BE2C (cell line): ENCODE measurements around the gene CHCHD6.

Source experiments
- DNase-seq: peaks from one replicate; pipeline ENCODE4 v3.0.0-alpha.2; 2020
- H3K27me3 ChIP-seq: fragments of 250-450 bp; sonication (Bioruptor Pico); 2 replicates; pipeline ENCODE4 v1.5.1; 2020; ENCODE audit warnings: mild to moderate bottlenecking
- H3K36me3 ChIP-seq: fragments of 250-450 bp; sonication (Bioruptor Pico); 2 replicates; pipeline ENCODE4 v1.5.1; 2020; ENCODE audit warnings: mild to moderate bottlenecking
- H3K4me1 ChIP-seq: fragments of 250-450 bp; sonication (Bioruptor Pico); 2 replicates; pipeline ENCODE4 v1.5.1; 2020
- H3K4me3 ChIP-seq: 2 replicates; pipeline ENCODE4 v1.5.1; 2011; ENCODE audit warnings: low read depth, low read length
- H3K9me3 ChIP-seq: fragments of 250-450 bp; sonication (Bioruptor Pico); 2 replicates; pipeline ENCODE4 v1.5.1; 2020
- TF ChIP-seq, protein P1 (sequence below): IDR thresholded peaks from 2 replicates; pipeline ENCODE4 v1.5.1; 2012; ENCODE audit warnings: mild to moderate bottlenecking, low read depth, low read length

The CHCHD6 gene

DNA sequence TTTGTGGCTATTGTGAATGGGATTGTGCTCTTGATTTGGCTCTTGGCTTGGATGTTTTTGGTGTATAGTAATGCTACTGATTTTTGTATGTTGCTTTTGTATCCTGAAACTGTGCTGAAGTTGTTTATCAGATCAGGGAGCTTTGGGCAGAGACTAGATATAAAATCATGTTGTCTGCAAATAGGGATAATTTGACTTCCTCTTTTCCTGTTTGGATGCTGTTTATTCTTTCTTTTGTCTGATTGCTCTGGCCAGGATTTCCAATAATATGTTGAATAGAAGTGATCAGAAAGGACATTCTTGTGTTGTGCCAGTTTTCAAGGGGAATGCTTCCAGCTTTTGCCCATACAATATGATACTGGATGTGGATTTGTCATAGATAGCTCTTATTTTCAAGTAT, 66.1 kb downstream of the CHCHD6 start:
- Histone ChIP-seq H3K27me3 (no peaks in the 10 kb centered on the region), H3K36me3 (no peaks in the 10 kb centered on the region), H3K4me1 (no peaks in the 10 kb centered on the region), H3K4me3 (no peak overlapping the region), H3K9me3 (no peaks in the 10 kb centered on the region)
- DNase-seq, result no peak
- TF ChIP-seq, protein P1, sequence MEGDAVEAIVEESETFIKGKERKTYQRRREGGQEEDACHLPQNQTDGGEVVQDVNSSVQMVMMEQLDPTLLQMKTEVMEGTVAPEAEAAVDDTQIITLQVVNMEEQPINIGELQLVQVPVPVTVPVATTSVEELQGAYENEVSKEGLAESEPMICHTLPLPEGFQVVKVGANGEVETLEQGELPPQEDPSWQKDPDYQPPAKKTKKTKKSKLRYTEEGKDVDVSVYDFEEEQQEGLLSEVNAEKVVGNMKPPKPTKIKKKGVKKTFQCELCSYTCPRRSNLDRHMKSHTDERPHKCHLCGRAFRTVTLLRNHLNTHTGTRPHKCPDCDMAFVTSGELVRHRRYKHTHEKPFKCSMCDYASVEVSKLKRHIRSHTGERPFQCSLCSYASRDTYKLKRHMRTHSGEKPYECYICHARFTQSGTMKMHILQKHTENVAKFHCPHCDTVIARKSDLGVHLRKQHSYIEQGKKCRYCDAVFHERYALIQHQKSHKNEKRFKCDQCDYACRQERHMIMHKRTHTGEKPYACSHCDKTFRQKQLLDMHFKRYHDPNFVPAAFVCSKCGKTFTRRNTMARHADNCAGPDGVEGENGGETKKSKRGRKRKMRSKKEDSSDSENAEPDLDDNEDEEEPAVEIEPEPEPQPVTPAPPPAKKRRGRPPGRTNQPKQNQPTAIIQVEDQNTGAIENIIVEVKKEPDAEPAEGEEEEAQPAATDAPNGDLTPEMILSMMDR, result no peak

DNA sequence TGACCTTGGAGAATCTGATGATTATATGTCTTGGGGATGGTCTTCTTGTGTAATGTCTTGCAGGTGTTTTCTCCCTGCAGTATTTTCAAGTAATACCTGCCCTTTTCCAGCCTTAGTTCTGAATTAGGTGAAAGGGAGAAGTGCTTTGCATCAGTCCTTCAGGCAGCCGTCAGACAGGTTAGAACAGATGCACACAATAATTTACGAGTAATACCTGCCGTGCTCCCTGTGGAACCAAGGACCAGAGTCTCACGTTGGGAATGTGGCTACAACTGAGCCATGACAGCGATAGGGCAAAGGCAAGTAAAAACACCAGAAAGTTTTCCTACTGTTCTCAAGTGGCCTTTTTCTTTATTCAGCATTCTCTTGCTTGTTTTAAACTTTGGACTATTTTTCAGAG, 69.1 kb downstream of the CHCHD6 start:
- H3K36me3 ChIP-seq, result no peaks in the 10 kb centered on the region
- no peaks in the 10 kb centered on the region for H3K27me3 ChIP-seq
- no peaks in the 10 kb centered on the region for H3K9me3 ChIP-seq
- no peak for DNase-seq
- TF ChIP-seq, protein P1, result no peak
- no peaks in the 10 kb centered on the region for H3K4me1 ChIP-seq
- H3K4me3 ChIP-seq, result no peak overlapping the region

DNA sequence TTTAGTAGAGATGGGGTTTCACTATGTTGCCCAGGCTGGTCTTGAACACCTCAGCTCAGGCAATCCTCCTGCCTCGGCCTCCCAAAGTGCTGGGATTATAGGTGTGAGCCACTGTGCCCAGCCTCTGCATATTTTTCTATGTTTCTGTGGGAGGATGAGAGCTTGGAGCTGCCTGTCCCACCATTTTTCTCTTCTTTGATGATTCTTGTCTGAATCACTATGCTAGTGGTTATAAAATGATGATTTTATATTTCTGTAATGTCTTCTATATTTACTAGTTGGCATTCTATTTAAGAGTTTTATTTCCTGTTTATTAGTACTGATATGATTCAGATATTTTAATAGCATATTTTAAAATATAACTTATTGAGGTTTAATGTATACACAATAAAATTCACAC, 69.7 kb downstream of the CHCHD6 start:
- Histone ChIP-seq H3K4me1 (no peaks in the 10 kb centered on the region), H3K9me3 (no peaks in the 10 kb centered on the region), H3K36me3 (no peaks in the 10 kb centered on the region), H3K4me3 (no peak overlapping the region), H3K27me3 (no peaks in the 10 kb centered on the region)
- DNase-seq, result no peak
- TF ChIP-seq, protein P1, result no peak

DNA sequence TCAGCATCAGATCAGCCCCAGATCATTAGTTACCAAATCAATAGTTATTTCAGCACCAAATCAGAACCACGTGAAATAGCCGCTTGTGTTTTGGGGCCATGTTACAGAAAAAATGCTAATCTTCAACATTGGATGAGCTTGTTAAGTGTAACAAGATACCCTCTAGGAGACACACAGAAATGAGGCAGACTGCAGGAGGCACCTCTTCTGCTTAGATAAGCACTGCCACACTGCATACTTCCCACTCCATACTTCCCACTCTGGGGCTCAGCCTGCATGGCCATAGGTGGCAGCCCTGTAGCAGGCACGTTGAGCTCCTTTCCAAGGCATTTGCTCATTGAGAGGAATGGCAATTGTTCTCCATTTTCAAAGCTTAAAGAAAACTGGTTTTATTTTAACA, 73.3 kb downstream of the CHCHD6 start:
- Histone ChIP-seq H3K9me3 (no peaks in the 10 kb centered on the region), H3K27me3 (no peaks in the 10 kb centered on the region), H3K4me3 (no peak overlapping the region), H3K4me1 (no peaks in the 10 kb centered on the region; the same call in 1 of the 2 replicates), H3K36me3 (no peaks in the 10 kb centered on the region)
- DNase-seq, result no peak
- TF ChIP-seq, protein P1, result no peak

DNA sequence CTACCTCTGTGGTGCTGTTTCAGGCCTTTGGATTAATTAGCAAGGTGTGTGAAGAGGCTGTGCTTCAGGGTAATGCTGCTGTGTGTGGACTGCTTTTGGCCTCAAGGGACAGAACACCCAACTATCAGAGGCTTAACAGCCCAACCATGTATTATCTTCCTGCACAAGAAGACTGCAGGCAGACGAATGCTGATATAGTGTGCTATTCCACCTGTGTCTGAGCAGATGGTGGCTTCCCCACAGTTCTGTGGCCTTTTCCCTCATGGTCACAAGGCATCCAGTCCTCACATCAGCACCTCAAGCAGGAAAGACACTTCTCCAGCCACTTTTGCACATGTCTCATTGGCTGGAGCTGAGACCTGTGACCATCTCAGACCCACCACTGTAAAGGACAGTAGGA, 76.6 kb downstream of the CHCHD6 start:
- no peaks in the 10 kb centered on the region for H3K36me3 ChIP-seq
- no peaks in the 10 kb centered on the region; the same call in 1 of the 2 replicates for H3K4me1 ChIP-seq
- no peaks in the 10 kb centered on the region for H3K9me3 ChIP-seq
- no peak overlapping the region for H3K4me3 ChIP-seq
- DNase-seq, result no peak
- TF ChIP-seq, protein P1, result no peak
- no peaks in the 10 kb centered on the region for H3K27me3 ChIP-seq

DNA sequence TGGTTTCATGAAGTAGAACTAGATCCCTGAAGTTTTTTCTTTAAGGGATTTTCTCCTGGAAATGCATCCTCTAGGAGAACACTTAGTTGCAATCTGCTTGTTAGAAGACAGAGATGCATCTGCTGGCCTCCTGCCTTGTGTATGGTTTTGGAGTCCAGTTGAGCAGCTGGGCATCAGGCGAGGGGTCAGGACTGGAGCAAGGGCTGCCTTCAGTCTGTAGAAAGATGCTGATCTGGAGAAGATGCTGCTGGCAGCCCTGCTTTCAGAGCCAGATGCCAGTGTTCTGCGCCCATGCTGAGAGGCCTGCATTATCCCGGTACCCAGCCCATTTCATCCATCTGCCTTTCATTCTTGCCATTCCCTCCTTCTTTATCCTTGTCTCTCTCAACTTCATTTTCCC, 77.4 kb downstream of the CHCHD6 start:
- DNase-seq, result no peak
- Histone ChIP-seq H3K36me3 (no peaks in the 10 kb centered on the region), H3K27me3 (no peaks in the 10 kb centered on the region), H3K4me3 (no peak overlapping the region), H3K9me3 (no peaks in the 10 kb centered on the region), H3K4me1 (no peaks in the 10 kb centered on the region; the same call in 1 of the 2 replicates)
- TF ChIP-seq, protein P1, result no peak
